Measurements from ENCODE around the gene CCDC60.

Gene CCDC60

GRCh38 chr12:119322301-119322723, 12.2 kb upstream of the CCDC60 start:
- TF ChIP-seq GLIS3 (CRISPR knock-in tag; IDR thresholded peaks at IDR 0.05), result no peak
- TF ChIP-seq ZNF565 (CRISPR knock-in tag; conservative IDR thresholded peaks at IDR 0.05; ENCODE audit: low read depth), result no peak
- TF ChIP-seq ZC3H10 (CRISPR knock-in tag; IDR thresholded peaks at IDR 0.05), result no peak
- TF ChIP-seq PPARA (CRISPR knock-in tag; IDR thresholded peaks at IDR 0.05; ENCODE audit: borderline replicate concordance), result no peak
- no peak for TF ChIP-seq ZNF70 (CRISPR knock-in tag; IDR thresholded peaks at IDR 0.05)
- TF ChIP-seq TCF4 (CRISPR knock-in tag; IDR thresholded peaks at IDR 0.05; ENCODE audit: borderline replicate concordance), result no peak
- no peak for TF ChIP-seq CREB5 (CRISPR knock-in tag; IDR thresholded peaks at IDR 0.05; ENCODE audit: low read depth)
- TF ChIP-seq ISL1 (CRISPR knock-in tag; IDR thresholded peaks at IDR 0.05), result no peak
- no peak for TF ChIP-seq CSRNP3 (CRISPR knock-in tag; IDR thresholded peaks at IDR 0.05)
- TF ChIP-seq TOX (CRISPR knock-in tag; IDR thresholded peaks at IDR 0.05; ENCODE audit: borderline replicate concordance), result no peak
- TF ChIP-seq POU6F1 (CRISPR knock-in tag; IDR thresholded peaks at IDR 0.05; ENCODE audit: borderline replicate concordance, low read depth), result no peak
- TF ChIP-seq ESRRG (CRISPR knock-in tag; IDR thresholded peaks at IDR 0.05), result no peak
- no peak for TF ChIP-seq RARB (CRISPR knock-in tag; IDR thresholded peaks at IDR 0.05)
- no peak for ATAC-seq

GRCh38 chr12:119325813-119326212, 8.7 kb upstream of the CCDC60 start:
- TF ChIP-seq PATZ1 (CRISPR knock-in tag; IDR thresholded peaks at IDR 0.05; ENCODE audit: borderline replicate concordance) (no peak), GLIS3 (CRISPR knock-in tag; IDR thresholded peaks at IDR 0.05) (no peak), ZNF70 (CRISPR knock-in tag; IDR thresholded peaks at IDR 0.05) (no peak), OSR1 (CRISPR knock-in tag; IDR thresholded peaks at IDR 0.05) (no peak), ISL1 (CRISPR knock-in tag; IDR thresholded peaks at IDR 0.05) (no peak), ZC3H10 (CRISPR knock-in tag; IDR thresholded peaks at IDR 0.05) (no peak), SNAI2 (CRISPR knock-in tag; IDR thresholded peaks at IDR 0.05) (no peak), CSDC2 (CRISPR knock-in tag; IDR thresholded peaks at IDR 0.05) (no peak)
- ATAC-seq, result no peak

GRCh38 chr12:119326341-119326740, 8.2 kb upstream of the CCDC60 start:
- no peak for ATAC-seq
- TF ChIP-seq ZNF565 (CRISPR knock-in tag; conservative IDR thresholded peaks at IDR 0.05; ENCODE audit: low read depth), result no peak
- TF ChIP-seq ZNF8 (CRISPR knock-in tag; IDR thresholded peaks at IDR 0.05), result no peak
- TF ChIP-seq TSHZ2 (CRISPR knock-in tag; IDR thresholded peaks at IDR 0.05), result no peak
- no peak for TF ChIP-seq OSR1 (CRISPR knock-in tag; IDR thresholded peaks at IDR 0.05)
- TF ChIP-seq RARB (CRISPR knock-in tag; IDR thresholded peaks at IDR 0.05), result no peak
- TF ChIP-seq ARNTL (CRISPR knock-in tag; IDR thresholded peaks at IDR 0.05; ENCODE audit: borderline replicate concordance, low read depth), result no peak
- no peak for TF ChIP-seq TOX (CRISPR knock-in tag; IDR thresholded peaks at IDR 0.05; ENCODE audit: borderline replicate concordance)

Measured in SK-N-SH treated with all-trans-retinoic acid at 6 μM for 48 hours (cell line).